GM18519 (cell line): Measurements from ENCODE around the gene FAM111B.
A peak's percentile ranks its signal among the peaks of the same experiment; 100 is the strongest.
"Not testable (repeated sequence)": the region's sequence is repeated elsewhere in the genome, so short reads cannot be mapped to it uniquely, and the experiment has no call there.

Experiments used
- ATAC-seq: cut with Tn5 transposase; IDR thresholded peaks from one replicate; pipeline ENCODE4 v1.9.1; 2021; ENCODE audit warnings: mild to moderate bottlenecking, moderate library complexity; ENCODE audit not compliant: unreplicated experiment, low FRiP score

Gene FAM111B, protein sequence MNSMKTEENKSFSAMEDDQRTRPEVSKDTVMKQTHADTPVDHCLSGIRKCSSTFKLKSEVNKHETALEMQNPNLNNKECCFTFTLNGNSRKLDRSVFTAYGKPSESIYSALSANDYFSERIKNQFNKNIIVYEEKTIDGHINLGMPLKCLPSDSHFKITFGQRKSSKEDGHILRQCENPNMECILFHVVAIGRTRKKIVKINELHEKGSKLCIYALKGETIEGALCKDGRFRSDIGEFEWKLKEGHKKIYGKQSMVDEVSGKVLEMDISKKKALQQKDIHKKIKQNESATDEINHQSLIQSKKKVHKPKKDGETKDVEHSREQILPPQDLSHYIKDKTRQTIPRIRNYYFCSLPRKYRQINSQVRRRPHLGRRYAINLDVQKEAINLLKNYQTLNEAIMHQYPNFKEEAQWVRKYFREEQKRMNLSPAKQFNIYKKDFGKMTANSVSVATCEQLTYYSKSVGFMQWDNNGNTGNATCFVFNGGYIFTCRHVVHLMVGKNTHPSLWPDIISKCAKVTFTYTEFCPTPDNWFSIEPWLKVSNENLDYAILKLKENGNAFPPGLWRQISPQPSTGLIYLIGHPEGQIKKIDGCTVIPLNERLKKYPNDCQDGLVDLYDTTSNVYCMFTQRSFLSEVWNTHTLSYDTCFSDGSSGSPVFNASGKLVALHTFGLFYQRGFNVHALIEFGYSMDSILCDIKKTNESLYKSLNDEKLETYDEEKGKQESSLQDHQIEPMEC

DNA sequence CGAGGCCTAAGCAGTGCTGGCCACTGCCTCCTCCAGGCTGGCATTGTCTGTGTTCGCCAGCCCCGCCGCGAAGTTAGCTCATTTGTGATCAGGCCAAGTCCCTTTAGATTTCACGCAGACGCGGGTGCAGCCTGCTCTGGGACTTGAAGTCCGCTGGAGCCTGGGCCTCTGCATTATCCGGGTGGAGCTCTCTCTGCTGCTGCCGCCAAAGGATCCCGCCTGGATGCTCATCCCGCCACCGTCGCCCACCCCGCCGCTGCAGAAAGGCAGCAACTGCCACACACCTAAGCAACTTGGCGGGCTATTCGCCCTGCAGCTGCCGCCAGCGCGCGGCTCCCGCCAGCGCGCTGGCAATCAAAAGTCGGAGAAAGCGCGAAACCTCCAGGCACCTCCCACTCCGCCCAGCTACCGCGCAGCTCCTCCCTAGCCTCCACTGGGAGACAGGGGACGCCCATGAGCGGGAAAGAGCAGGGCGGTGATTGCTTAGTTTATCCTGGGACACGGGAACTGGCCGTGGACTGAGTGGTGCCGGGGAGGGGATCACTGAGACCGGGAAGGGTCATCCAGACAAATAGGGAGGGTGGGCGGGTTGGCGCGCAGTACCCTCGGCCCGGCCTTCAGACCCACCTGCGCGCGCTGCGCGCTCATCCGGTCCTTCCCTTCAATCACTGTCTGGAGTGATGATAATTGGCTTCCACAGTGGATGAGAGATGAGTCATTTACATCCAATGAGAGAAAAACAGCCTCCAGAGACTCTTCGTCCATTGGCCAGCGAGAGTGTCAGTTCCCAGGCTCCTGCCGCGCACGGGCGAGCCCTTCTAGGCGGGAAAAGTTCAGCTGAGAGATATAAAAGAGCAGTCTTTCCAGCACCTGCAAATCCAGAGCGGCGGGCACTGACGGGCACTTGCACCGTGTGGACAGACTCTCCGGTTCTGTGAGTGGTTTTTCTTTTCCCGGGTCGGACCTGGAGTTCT is at the start of gene FAM111B:
TSS of gene FAM111B (plus strand) at position 875 of the 974 bp plus-strand sequence. CDS start 2,389 bp downstream, outside the sequence.
- ATAC-seq, result peak; percentile 66

DNA sequence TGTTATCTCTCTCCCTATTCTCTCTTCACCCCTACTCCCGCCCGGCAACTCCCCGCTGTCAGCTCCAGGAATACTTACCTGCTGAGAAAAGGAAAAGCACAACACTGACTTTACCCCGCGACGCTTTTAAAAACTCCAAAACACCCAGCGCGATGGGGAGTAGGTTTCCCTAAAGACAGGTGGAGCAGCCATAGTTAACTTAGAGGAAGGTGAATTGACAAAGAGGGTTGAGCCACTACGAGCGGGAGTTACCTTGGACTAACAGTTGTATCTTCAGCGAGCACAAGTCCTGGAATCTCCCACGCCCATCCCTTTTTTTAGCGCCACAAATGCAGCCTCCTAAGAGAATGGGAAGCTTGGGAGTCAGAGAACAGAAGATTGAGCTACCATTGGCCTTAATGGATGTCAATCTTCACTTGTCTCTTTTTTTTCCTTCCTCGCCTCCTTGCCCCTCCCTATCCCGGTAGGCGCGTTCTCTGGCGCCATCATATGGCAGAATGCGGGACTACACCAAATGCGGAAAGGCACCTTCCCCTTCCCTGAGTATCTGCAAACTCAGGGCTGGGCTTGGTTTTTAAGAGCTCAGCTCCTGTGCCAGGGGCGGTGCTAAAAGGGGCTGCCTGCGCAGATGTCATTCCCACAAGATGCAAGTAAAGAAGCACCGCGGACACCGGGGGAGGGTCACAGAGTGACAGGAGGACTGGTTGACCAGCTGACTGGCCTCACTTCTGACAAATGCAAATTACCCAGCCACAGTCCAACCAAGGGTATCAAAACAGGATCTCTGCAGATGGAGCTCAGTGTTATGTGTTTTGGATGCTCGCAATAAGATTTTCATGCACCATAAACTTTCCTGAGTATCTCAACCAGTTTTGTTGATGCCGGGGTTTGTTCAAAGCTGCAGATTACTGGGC is 48.7 kb upstream of the FAM111B start:
- ATAC-seq, result peak; percentile 92

DNA sequence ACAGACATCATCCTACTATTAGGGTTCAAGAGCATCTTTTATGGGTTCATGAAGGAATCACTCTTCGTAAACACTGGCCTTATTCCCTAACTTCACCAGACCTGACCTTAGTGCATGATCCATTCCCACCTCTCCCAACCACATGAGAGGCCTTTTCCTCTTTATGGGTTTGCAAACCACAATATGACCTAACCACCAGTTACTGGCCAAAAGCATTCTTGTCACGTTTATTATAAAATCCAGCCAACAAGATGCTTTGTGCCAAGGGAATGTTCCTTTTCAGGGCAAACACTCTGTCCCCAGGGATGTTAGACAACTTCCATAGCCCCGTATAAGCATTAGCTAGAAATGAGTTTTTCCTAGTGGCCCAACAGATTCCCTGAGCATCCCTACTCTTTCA is 46.9 kb upstream of the FAM111B start:
- ATAC-seq, result not testable (repeated sequence)

DNA sequence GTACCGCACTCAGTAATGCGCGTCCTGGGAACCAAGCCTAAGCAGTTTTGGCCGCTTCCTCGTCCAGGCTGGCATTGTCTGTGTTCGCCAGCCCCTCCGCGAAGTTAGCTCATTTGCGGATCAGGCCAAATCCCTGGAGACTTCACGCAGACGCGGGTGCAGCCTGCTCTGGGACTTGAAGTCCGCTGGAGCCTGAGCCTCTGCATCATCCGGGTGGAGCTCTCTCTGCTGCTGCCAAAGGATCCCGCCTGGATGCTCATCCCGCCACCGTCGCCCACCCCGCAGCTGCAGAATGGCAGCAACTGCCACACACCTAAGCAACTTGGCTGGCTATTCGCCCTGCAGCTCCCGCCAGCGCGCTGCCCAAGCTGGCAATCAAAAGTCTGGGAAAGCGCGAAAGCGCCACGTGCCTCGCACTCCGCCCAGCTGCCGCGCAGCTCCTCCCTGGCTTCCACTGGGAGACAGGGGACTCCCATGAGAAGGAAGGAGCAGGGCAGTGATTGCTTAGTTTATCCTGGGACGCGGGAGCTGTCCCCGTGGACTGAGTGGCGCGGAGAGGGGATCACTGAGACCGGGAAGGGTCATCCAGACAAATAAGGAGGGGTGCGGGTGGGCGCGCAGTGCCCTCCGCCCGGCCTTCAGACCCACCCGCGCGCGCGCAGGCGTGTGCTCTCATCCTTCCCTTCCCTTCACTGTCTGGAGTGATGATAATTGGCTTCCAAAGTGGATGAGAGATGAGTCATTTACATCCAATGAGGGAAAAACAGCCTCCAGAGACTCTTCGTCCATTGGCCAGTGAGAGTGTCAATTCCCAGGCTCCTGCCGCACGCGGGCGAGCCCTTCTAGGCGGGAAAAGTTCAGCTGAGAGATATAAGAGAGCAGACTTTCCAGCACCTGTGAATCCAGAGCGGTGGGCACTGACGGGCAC is 44.2 kb upstream of the FAM111B start:
- ATAC-seq, result no peak

DNA sequence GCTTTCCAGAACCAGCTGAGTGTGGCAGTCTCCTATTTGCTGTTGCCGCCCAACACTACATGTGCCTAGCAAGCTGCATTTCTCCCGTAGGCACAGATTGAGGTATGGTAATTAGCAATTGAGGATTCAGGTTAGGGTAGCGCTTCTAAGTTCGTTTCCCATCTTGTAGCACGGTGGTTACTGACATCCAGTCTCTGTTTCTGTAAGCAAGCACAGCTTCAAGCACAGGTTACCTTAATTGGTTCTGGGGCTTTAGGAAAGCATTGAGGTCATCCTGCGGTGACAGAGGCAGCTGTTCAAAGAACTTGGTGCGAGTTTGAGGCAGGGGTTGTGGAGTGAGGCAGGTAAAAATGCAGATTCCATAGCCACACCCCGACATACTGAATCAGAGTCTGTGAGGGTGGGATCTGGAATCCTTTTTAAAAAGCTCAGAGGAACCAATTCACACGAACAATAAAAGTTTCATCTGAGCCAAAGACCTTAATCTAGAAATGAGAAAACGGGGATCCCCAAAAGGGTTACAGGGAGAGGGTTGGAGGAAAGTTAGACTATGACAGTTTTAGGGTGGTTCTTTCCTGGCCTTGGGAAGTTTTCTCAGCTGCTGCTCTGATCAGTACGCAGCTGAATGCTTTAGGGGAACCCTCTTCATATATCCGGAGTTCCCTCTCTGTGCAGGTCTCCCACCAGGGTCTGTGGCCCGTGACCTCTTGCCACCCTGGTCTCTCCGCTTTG is 42.9 kb upstream of the FAM111B start:
- not testable (repeated sequence) for ATAC-seq

DNA sequence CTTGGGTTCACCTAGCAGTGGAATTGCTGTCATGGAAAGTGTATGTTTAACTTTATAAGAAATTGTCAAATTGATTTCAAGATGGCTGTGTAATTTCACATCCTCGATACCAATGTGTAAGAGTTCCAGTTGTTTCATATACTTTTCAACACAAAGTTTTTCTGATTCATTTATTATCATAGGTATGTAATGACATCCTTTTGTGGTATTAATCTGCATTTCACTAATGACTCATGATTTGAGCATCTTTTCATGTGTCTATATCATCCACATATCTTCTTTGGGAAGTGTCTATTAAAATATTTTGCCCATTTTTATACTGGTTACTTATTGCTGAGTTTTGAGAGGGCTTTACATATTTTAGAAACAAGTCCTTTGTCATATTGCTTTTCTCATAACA is 38.0 kb upstream of the FAM111B start:
- ATAC-seq, result no peak

DNA sequence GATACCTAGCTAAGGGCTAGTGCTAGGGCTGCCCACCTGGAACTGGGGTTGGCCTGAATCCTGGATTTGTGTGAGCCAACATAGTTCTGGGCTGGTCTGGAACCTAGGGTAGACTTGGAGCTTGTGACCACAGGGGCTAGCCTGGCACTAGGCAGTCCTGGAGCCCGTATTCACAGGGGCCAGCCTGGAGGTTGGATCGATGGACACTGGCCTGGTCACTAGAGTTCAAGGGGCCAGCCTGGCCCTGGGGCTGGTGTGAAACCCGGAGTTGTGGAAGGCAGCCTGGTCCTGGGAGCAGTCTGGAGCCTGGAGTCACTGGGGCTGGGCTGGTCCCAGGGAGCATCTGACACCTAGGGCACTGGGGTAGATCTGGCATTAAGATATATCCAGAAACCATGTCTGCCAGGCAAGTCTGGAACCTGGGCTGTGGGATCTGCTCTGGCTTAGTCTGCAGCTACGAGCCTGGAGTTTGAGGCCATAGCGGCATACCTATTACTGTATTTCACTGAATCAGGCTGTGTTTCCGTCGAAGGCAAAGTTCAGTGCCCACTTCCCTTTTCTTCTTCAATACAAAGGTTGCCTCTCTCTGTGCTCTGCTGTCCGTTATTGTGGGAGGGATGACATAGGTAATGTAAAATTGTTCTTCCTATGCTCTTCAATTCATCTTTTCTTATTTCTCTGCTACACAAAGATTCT is 30.0 kb upstream of the FAM111B start:
- ATAC-seq, result peak; percentile 91

DNA sequence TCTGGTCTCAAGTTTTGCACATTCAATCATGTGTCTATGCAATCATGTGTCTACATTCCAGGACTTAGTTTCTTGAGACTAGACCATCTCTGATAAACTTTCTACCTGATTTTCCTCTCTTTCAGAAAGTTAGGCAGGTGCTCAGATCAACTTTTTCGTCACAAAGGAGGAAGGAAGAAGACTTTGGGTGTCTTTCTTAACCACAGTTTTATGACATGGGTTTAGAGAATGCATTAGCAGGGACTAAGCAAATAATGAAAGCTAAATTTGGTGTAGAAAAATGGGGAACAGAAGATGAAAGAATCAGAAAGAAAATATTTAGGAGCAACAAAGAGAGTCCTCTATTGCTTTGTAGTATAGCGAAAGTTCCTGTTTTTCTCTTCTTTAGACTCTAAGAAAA is 28.6 kb upstream of the FAM111B start:
- ATAC-seq, result no peak

DNA sequence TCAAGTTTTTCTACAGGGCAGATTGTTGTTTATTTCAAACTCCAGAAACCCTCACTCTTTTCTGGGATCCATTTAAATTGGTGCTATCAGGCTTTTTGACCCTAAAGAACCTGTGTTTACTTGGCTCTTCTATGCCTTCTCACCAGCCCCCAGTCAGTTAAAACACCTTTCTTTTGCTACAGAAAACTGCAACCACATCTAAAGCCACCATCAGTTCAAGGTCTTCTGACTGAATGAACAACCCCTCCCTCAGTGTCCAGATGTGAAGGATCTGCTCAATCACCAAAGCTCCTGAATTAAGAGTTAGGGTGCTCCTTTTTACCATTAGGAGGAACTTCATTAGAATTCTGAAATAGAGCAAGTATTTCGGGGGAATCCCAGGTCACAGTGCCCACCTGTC is 28.0 kb upstream of the FAM111B start:
- no peak for ATAC-seq

DNA sequence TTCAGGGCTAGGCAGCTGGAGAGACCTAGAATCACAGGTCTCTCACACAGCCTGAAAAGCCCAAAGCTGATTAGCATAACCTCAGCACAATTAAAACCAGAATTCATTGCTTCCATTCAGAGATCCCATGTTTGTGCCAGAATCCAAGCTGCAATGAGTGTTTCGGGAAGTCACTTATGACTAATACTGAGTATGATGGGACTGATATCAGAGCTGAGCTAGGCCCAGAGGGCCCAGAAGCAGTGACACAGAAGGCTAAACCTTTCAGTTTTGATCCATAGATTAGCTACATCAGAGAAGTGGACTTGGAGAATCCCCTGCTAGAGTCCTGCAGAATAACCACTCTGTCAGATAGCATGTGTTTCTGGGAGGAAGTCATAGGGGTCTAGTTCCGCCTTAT is 26.6 kb upstream of the FAM111B start:
- ATAC-seq, result not testable (repeated sequence)

DNA sequence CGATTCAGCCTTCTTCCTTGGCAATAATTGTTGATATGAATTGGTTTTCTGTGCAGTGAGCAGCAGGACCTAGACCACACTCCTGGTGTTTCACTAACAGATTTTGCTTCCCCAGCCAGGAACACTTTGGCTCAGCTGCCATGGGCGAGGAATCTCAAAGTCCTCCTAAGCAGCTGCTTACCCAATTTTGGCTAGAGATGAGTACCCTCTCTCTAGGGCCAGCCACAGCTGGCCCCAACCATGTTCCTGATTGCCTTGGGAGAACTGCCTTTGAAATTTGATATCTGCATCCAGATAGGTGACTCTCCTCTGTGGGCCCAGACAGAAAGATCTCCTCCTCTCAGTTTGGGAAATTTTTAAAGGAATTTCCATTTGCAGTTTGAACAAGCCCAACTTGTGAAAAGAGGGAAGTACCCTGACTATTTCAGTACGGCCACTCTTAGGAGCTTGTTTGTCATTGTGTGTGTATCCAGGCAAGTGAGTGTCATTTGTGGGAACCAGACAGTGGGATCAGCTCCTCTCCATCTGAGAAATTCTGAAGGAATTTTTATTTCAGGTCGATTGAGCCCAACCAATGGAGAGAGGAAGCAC is 25.5 kb upstream of the FAM111B start:
- ATAC-seq, result not testable (repeated sequence)

DNA sequence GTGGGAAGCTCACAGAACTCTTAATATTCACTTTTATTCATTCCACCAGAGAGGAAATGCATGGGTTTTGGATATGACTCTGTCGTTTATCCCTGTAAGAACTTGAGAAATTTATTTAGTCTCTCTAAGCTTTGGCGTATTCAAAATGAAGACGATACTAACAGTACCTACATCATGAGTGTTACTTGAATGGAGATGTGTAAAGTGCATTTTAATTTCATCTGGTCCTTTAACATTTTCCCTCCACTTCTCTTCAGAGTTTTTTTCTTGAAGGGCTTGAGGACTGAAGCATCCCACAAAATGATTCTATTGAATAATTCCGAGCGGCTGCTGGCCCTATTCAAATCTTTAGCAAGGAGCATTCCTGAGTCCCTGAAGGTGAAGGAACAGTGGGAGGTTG is 21.0 kb upstream of the FAM111B start, which contains the start of gene GLYATL1B:
TSS of gene GLYATL1B (plus strand) at position 301 of the 400 bp plus-strand sequence. CDS start at position 301, 0 bp downstream.
- ATAC-seq, result not testable (repeated sequence)

DNA sequence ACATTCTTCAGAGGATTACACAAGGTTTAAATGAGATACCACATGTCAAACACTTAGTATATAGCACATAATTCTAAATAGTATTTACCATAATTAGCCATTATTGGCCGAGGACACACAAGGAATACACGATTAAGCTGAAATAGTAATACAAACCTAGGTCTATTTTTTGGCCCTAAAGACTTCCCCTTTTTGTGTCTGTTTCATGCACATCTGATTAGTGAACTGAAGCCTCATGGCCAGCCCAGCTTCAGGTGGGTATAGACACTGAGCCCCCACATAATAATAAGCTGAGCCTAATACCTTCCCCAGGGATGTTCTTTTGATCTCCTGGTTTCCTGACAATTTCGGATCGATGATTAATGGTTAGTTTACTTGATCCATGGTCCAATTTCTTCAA is 18.9 kb upstream of the FAM111B start:
- no peak for ATAC-seq

DNA sequence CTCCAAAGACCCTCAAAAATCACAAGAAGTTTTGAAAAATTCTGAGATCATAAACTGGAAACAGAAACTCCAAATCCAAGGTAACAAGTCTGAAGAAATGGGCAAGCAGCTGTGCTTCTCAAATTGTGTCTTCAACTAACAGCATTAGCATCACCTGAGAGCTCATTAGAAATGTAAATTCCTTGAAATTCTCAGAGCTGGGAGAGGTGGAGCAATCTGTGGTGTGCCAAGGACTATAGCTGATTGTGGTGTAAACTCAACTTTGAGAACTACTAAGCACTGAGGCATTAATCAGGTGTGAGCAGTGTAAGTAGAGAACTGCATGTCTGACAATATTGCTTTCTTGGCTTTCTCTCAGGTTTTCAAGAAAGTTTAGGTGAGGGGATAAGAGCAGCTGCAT is 13.5 kb upstream of the FAM111B start:
- ATAC-seq, result not testable (repeated sequence)

DNA sequence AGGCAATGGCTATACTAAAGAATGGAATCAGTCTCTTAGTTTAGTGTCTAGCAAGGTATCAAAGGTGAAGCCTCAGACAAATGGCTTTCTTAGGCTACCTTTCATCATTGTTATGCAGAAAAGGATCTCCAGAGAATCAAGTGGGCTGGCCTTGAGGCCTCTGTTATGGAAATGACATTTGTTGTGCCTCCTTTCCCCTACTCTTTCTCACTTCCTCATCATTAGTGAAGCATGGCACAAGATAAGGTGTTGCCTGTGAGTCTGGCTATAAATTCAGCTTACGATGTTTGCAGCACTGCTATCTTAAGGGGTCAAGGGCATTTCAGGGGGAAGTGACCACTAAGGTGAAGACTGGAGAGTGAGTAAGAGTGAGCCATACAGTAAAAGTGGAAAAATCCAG is 11.8 kb upstream of the FAM111B start:
- peak; percentile 78 for ATAC-seq

DNA sequence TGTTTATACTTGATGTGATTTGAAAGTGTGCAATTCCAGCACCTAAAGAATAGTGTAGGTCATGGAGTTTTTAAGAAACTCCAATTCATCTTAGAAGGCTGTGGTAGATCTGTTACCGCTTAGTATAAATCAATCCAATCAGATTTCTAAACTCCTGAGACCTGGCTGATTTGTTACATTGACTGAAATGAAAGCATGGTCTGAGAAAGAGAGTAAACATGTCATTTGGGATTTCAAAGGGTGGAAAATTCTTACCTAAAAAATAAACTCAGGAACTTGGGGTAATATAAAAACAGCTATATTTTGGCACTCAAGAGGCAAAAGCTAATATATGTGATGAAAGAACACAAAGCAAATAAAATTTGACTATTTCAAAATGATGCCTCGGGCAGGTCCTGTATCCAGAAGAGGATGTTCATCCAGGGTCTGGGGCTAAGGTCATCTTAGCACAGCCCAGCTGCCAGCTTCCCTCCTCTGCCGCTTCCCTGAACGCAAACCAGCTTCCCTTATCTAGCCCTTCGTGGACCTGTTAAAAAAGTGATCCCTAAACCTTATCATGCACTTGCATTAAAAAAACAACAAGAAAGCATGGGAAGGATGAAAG is 11.0 kb upstream of the FAM111B start:
- not testable (repeated sequence) for ATAC-seq
